Amniotic epithelial cell (primary cell): ENCODE results near the gene TBC1D22A.

Experiments
- DNase-seq: peaks from one replicate; pipeline ENCODE4 v3.0.0-alpha.2; 2010; ENCODE audit warnings: low read depth

TBC1D22A gene

GRCh38 chr22:47123006-47123826 lies 360.8 kb downstream of the TBC1D22A start:
- no peak for DNase-seq

GRCh38 chr22:47123827-47124442 lies 361.5 kb downstream of the TBC1D22A start:
- DNase-seq: no peak

GRCh38 chr22:47124451-47124881 lies 362.0 kb downstream of the TBC1D22A start:
- DNase-seq: no peak

- no peak for DNase-seq
Measured at GRCh38 chr22:47124961-47125360, 362.5 kb downstream of the TBC1D22A start.

GRCh38 chr22:47125603-47126002 lies 363.2 kb downstream of the TBC1D22A start:
- no peak for DNase-seq

- no peak for DNase-seq
Measured at GRCh38 chr22:47126344-47126811, 363.9 kb downstream of the TBC1D22A start.

- DNase-seq: no peak
Measured at GRCh38 chr22:47127441-47127871, 365.0 kb downstream of the TBC1D22A start.

GRCh38 chr22:47128216-47128615 lies 365.8 kb downstream of the TBC1D22A start:
- no peak for DNase-seq

- DNase-seq: no peak
Measured at GRCh38 chr22:47128622-47129215, 366.3 kb downstream of the TBC1D22A start.

GRCh38 chr22:47129902-47130635 lies 367.6 kb downstream of the TBC1D22A start:
- no peak for DNase-seq

GRCh38 chr22:47130883-47131631 lies 368.6 kb downstream of the TBC1D22A start:
- no peak for DNase-seq

GRCh38 chr22:47131632-47132427 lies 369.4 kb downstream of the TBC1D22A start:
- DNase-seq: no peak

GRCh38 chr22:47132428-47132825 lies 370.0 kb downstream of the TBC1D22A start:
- no peak for DNase-seq

- DNase-seq: no peak
Measured at GRCh38 chr22:47133061-47133969, 370.9 kb downstream of the TBC1D22A start.

- DNase-seq: no peak
Measured at GRCh38 chr22:47134222-47134621, 371.8 kb downstream of the TBC1D22A start.

- DNase-seq: no peak
Measured at GRCh38 chr22:47135338-47135737, 372.9 kb downstream of the TBC1D22A start.

- DNase-seq: no peak
Measured at GRCh38 chr22:47136050-47136449, 373.6 kb downstream of the TBC1D22A start.

- no peak for DNase-seq
Measured at GRCh38 chr22:47136671-47137070, 374.2 kb downstream of the TBC1D22A start.

GRCh38 chr22:47139013-47139789 lies 376.8 kb downstream of the TBC1D22A start:
- no peak for DNase-seq
